HG02938 (cell line): ENCODE results near the gene POU3F1.

Experiments used
- ATAC-seq: cut with Tn5 transposase; IDR thresholded peaks from one replicate; pipeline ENCODE4 v1.9.1; 2021; ENCODE audit warnings: mild to moderate bottlenecking, moderate library complexity; ENCODE audit not compliant: unreplicated experiment

Gene POU3F1

GRCh38 chr1:38046333-38046883, at the start of gene POU3F1:
TSS of gene POU3F1 (minus strand) at chr1:38046793. CDS start at chr1:38046743, 50 bp downstream.
- ATAC-seq, result peak; percentile 5

- ATAC-seq, result no peak
These were observed 48.9 kb upstream of the POU3F1 start for GRCh38 chr1:38095454-38095931.

- no peak for ATAC-seq
These were observed 48.2 kb upstream of the POU3F1 start for GRCh38 chr1:38094711-38095290.

- no peak for ATAC-seq
These were observed 47.3 kb upstream of the POU3F1 start for GRCh38 chr1:38093569-38094520.

- no peak for ATAC-seq
These were observed 45.7 kb upstream of the POU3F1 start for GRCh38 chr1:38092256-38092655.

GRCh38 chr1:38090796-38091195, 44.2 kb upstream of the POU3F1 start:
- ATAC-seq, result no peak

- no peak for ATAC-seq
These were observed 43.2 kb upstream of the POU3F1 start for GRCh38 chr1:38089712-38090360.

- ATAC-seq, result no peak
These were observed 42.2 kb upstream of the POU3F1 start for GRCh38 chr1:38088791-38089190.

GRCh38 chr1:38088366-38088765, 41.8 kb upstream of the POU3F1 start:
- ATAC-seq, result no peak

- no peak for ATAC-seq
These were observed 41.1 kb upstream of the POU3F1 start for GRCh38 chr1:38087676-38088075.

GRCh38 chr1:38085666-38086330, 39.2 kb upstream of the POU3F1 start:
- no peak for ATAC-seq

GRCh38 chr1:38084700-38085099, 38.1 kb upstream of the POU3F1 start:
- ATAC-seq, result no peak

GRCh38 chr1:38084113-38084512, 37.5 kb upstream of the POU3F1 start:
- ATAC-seq, result no peak

GRCh38 chr1:38083541-38083940, 36.9 kb upstream of the POU3F1 start:
- no peak for ATAC-seq

- no peak for ATAC-seq
These were observed 36.2 kb upstream of the POU3F1 start for GRCh38 chr1:38082769-38083263.

GRCh38 chr1:38079019-38079418, 32.4 kb upstream of the POU3F1 start:
- no peak for ATAC-seq

GRCh38 chr1:38077523-38078147, 31.0 kb upstream of the POU3F1 start:
- ATAC-seq, result no peak

GRCh38 chr1:38076455-38076854, 29.9 kb upstream of the POU3F1 start:
- ATAC-seq, result no peak

- no peak for ATAC-seq
These were observed 29.4 kb upstream of the POU3F1 start for GRCh38 chr1:38076038-38076437.

- no peak for ATAC-seq
These were observed 28.6 kb upstream of the POU3F1 start for GRCh38 chr1:38075191-38075590.
